HuH-7 (cell line): Measurements from ENCODE around the gene PPP2CA.

Experiments used
- DNase-seq: peaks from one replicate; pipeline ENCODE4 v3.0.0; 2011; ENCODE audit warnings: low spot score

The PPP2CA gene

GRCh38 chr5:134148316-134148715, 77.6 kb downstream of the PPP2CA start:
- no peak for DNase-seq

GRCh38 chr5:134146651-134147518, 79.0 kb downstream of the PPP2CA start:
- no peak for DNase-seq

GRCh38 chr5:134145779-134146581, 79.9 kb downstream of the PPP2CA start:
- peak; percentile 70 for DNase-seq

- DNase-seq, result no peak
These were observed 80.7 kb downstream of the PPP2CA start for GRCh38 chr5:134145041-134145757.
